AG04450 (cell line): ENCODE data around the gene ZACN. TPM values are rescaled to one million over a fixed set of nuclear protein-coding genes. Genes with fewer than 3 reads are reported as not detected.

ENCODE experiments used
- CTCF ChIA-PET: fragments of 300-600, 350-600 bp; formaldehyde crosslinking; extraction: SDS; loops from one replicate; lab custom pipeline; 2022; ENCODE audit warnings: antibody characterized with exemption, inconsistent platforms; lab: Charles Lee
- POLR2A ChIA-PET: fragments of 350-600 bp; formaldehyde crosslinking; extraction: SDS; loops from one replicate; lab custom pipeline; 2021; ENCODE audit warnings: antibody characterized with exemption, inconsistent platforms; lab: Yijun Ruan, JAX
- DNase-seq: peaks from one replicate; pipeline ENCODE4 v3.0.0-alpha.2; 2011; ENCODE audit warnings: low read depth, low spot score
- H3K27ac ChIP-seq: one replicate; pipeline ENCODE4 v1.5.1; 2012; ENCODE audit warnings: low read depth, low read length, control low read depth
- H3K27me3 ChIP-seq: one replicate; pipeline ENCODE4 v1.6.0; 2012; ENCODE audit warnings: low read length; ENCODE audit not compliant: control insufficient read depth, insufficient read depth
- H3K4me3 ChIP-seq: 2 replicates; pipeline ENCODE4 v1.5.1; 2011; ENCODE audit warnings: mild to moderate bottlenecking, low read depth, low read length, control low read depth
- H3K9me3 ChIP-seq: 2 replicates; pipeline ENCODE4 v1.5.1; 2012; ENCODE audit warnings: low read length; ENCODE audit not compliant: control insufficient read depth, insufficient read depth
- polyA plus RNA-seq: library from polyadenylated mRNA; depleted of rRNA; stranded (reverse); fragments of >200 nt; gene quantifications from 2 replicates; pipeline ENCODE4 v1.2.3, GENCODE V29; 2011
- TF ChIP-seq, protein P1 (sequence below): IDR thresholded peaks from 2 replicates; pipeline ENCODE4 v1.5.1; 2011; ENCODE audit warnings: low read depth, low read length, control low read depth, inconsistent platforms

Gene ZACN
- polyA plus RNA-seq, 1 experiment, result not detected

DNA sequence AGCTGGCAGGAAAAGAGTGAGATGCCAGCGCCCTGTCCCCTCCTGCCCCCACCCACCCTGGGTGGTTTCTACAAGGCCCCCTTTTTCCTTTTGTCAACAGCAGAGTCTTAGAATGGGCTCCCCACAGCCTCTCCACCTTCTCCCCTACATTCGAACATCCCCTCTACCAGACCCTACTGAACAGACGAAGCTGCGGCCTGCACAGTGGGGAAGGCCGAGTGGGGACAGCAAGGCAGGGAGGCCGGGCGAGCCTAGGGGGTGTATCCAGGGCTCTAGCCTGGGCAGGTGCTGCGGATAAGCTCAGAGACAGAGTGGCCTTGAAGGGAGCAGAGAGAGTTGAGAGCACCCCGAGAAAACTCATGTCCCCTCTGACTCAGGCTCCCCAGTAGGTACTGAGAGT lies 7.4 kb downstream of the ZACN start:
- TF ChIP-seq, protein P1, sequence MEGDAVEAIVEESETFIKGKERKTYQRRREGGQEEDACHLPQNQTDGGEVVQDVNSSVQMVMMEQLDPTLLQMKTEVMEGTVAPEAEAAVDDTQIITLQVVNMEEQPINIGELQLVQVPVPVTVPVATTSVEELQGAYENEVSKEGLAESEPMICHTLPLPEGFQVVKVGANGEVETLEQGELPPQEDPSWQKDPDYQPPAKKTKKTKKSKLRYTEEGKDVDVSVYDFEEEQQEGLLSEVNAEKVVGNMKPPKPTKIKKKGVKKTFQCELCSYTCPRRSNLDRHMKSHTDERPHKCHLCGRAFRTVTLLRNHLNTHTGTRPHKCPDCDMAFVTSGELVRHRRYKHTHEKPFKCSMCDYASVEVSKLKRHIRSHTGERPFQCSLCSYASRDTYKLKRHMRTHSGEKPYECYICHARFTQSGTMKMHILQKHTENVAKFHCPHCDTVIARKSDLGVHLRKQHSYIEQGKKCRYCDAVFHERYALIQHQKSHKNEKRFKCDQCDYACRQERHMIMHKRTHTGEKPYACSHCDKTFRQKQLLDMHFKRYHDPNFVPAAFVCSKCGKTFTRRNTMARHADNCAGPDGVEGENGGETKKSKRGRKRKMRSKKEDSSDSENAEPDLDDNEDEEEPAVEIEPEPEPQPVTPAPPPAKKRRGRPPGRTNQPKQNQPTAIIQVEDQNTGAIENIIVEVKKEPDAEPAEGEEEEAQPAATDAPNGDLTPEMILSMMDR, result no peak
- Histone ChIP-seq H3K27me3 (no peaks in the 10 kb centered on the region), H3K4me3 (no peak overlapping the region), H3K27ac (no peak overlapping the region), H3K9me3 (no peaks in the 10 kb centered on the region; the same call in 1 of the 2 replicates)
- ChIA-PET POLR2A (interaction anchor here (1.3 kb wide), 1 partner anchor 14 kb away, joined by 3 read pairs; the partner anchor contains the start of gene SRP68), CTCF (no interaction called here)
- DNase-seq, result no peak

DNA sequence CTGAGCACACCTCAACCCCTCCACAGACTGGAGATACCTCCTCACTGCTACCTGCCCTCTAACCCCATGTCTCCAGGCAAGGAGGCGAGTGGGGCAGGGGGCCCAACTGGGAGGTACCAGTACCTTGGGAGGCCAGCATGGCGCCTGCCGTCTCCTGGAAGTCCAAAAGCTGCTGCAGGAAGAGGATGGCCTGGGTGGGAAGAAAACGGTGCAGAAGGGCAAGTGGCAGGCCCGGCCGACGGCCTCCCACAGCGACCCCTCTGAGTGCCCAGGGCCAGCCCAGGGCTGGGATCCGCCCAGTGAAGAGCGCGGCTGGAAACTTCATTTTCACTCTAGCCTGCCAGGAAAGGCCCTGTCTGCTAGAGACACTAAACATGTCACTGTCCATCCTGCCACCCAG lies 8.5 kb downstream of the ZACN start:
- POLR2A ChIA-PET, result interaction anchor here (0.6 to 1.3 kb wide), 2 partner anchors 10 to 15 kb away, joined by 3 read pairs; partner anchors contain the start of gene SRP68
- TF ChIP-seq, protein P1, result no peak
- CTCF ChIA-PET, result no interaction called here
- H3K4me3 ChIP-seq, result no peak overlapping the region
- no peaks in the 10 kb centered on the region for H3K9me3 ChIP-seq
- DNase-seq, result no peak
- no peak overlapping the region for H3K27ac ChIP-seq
- no peaks in the 10 kb centered on the region for H3K27me3 ChIP-seq

DNA sequence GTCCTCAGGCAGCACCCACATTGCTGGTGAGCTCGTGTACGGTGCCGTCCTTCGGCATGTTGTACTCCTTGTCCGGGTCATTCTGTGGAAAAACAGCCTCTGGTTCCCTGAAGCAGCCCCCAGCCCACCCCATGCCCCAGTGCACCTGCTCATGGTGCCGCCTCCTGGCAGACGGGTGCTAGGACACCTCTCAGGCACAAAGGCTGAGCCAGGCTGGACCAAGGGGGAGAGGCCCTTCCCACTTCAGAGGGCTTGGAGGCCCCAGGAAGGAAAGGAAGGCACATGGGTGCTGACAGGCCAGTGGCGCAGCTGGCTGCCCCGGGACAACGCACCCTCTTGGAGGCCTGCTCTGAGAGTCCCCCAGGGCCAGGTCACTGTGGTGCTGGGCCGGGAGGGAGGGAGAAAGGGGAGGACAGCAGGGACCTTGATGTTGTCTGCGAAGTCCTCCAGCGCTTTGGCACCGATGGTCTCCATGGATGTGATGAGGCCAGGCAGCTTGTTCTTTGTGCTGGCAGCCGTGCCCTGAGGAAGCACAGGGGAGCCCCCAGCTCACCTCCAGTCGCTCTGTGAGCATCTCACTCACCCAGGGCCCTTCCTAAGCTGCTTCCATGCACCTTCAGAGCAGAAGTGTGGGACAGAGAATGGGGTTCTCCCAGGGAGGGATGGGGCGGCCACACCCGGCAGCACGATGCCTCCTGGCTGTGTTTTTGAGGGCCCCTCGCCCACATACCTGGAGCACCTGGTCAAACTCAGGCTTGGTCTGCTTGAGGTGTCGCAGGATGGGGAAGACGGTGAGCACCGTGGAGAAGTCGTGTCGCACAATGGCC lies 9.3 kb downstream of the ZACN start:
- Histone ChIP-seq H3K27ac (no peak overlapping the region), H3K4me3 (no peak overlapping the region), H3K27me3 (no peaks in the 10 kb centered on the region), H3K9me3 (no peaks in the 10 kb centered on the region)
- CTCF ChIA-PET, result no interaction called here
- POLR2A ChIA-PET, result interaction anchor here (0.6 kb wide), 1 partner anchor 11 kb away, joined by 3 read pairs; no protein-coding TSS in a partner anchor
- no peak for DNase-seq
- TF ChIP-seq, protein P1, result peak; percentile 12; the same call in 1 of the 2 replicates

DNA sequence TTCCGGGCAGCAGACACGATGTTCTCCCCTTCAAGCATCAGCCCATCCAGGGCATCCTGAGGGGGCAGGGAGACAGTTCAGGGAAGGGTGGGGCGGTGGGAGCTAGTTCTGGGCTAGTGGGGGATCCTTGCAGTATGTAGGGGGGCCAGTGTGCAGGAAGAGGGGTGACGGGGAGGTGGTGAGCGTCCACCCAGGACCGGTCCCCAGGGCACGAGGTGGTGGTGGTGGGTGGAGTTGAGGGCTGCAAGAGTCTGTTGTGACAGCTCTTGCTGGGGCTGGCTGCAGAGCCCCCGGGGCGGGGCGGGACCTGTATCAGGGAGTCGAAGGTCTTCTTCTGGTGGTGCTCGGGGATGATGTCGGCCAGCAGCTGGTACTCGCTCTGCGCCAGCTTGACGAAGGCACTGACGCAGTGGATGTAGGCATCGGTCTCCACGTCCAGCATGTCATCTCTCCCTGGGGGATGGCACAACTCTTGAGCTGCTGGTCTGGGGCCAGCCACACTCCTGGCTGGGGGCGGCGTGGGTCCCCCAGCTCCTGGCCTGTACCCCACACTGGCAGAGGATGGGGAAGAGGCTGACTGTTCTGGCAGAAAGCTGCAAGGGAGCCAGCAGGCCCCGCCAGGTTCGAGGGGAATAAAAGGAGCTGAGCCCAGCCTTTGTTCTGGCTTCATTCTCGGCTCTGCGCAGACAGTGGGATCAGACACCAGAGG lies 10.0 kb downstream of the ZACN start:
- Histone ChIP-seq H3K27me3 (no peaks in the 10 kb centered on the region), H3K27ac (no peak overlapping the region), H3K9me3 (no peaks in the 10 kb centered on the region), H3K4me3 (no peak overlapping the region)
- ChIA-PET POLR2A (no interaction called here), CTCF (no interaction called here)
- DNase-seq, result no peak
- TF ChIP-seq, protein P1, result no peak
